ENCODE data around the gene DMAC1. TPM values are rescaled to one million over a fixed set of nuclear protein-coding genes. Genes with fewer than 3 reads are reported as not detected.

Gene DMAC1
- total RNA-seq, 1 experiment from 2014 or later, result 72.7 TPM

DNA sequence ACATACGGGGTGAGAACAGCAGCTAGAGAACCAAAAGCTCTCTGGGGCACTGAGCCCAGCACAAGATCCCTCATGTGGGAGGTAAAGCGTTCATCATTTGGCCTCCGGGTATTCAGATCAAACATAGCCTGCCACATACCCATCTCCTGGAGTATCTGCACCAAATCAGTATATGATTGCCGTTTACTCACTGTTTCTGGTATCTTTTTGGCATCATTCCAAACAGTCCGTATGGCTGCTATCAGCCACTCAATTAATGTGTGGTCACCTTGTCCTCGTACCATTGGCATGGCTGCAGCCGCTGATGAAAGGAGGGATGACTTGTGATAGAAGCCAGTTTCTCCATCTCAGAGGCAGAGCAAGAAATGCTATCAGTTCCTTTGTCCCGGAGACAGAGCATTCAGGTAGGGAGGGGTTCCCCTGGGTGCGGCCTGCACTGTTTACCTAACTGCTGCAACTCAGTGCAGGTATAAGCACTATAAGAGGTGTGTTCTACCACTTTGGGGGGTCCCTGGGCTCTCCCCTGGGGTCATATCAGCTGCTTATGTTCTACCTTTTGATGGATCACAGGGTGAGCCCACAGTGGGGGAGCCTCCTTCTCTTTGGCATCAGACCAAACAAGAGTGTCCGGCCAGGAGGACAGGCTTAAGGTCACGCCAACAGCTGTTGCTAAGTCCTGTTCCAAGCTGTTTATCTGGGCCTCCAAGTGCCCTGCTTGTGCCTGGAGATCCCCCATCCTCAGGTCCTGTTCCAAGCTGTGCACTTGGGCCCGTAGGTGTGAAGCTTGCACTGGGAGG is 9.4 kb downstream of the DMAC1 start:
- no peak overlapping the region for H2BK15ac ChIP-seq (ENCODE audit: low read depth, low read length)
- no peak overlapping the region for H2BK5ac ChIP-seq (ENCODE audit: insufficient read length, low read length)
- H3K27ac Mint-ChIP-seq, result no peak overlapping the region
- no peak overlapping the region for H4K8ac ChIP-seq (replicated peaks; ENCODE audit: insufficient read length, low read depth, low read length)
- H4K20me1 ChIP-seq (ENCODE audit: control insufficient read depth, insufficient read depth, insufficient read length), result no peaks in the 10 kb centered on the region
- no peak overlapping the region for H3K18ac ChIP-seq (ENCODE audit: insufficient read length, low read depth, low read length)
- H2BK20ac ChIP-seq (ENCODE audit: low read depth, low read length, poor library complexity, severe bottlenecking), result no peak overlapping the region
- H4K91ac ChIP-seq (ENCODE audit: insufficient read length, low read depth, low read length), result no peak overlapping the region
- no peak overlapping the region for H3K4me3 Mint-ChIP-seq
- H3K4ac ChIP-seq (ENCODE audit: low read depth, low read length), result no peak overlapping the region
- H3K23ac ChIP-seq (ENCODE audit: insufficient read length, low read depth, low read length), result no peak overlapping the region
- no peaks in the 10 kb centered on the region for H3K9me3 Mint-ChIP-seq
- no peak overlapping the region for H2AK5ac ChIP-seq (ENCODE audit: insufficient read length, low read length)
- no peaks in the 10 kb centered on the region for H3K79me2 ChIP-seq (ENCODE audit: insufficient read depth, low read length)
- no peaks in the 10 kb centered on the region for H3K79me1 ChIP-seq (ENCODE audit: insufficient read depth, low read depth, low read length, poor library complexity, severe bottlenecking)
- no peak for DNase-seq
- no peaks in the 10 kb centered on the region for H3K4me1 ChIP-seq (ENCODE audit: insufficient read depth, low read length)
- no peak overlapping the region for H2BK120ac ChIP-seq (ENCODE audit: low read depth, low read length, poor library complexity, severe bottlenecking)
- H3K56ac ChIP-seq (ENCODE audit: insufficient read length, low read depth, low read length), result no peak overlapping the region
- no peak overlapping the region for H2AFZ ChIP-seq (ENCODE audit: low read length)
- no peak overlapping the region for H3K27ac ChIP-seq (ENCODE audit: insufficient read length, low read depth, low read length)
- no peaks in the 10 kb centered on the region for H3K4me1 Mint-ChIP-seq
- no peaks in the 10 kb centered on the region for H3K27me3 Mint-ChIP-seq (ENCODE audit: low read depth)
- H3K14ac ChIP-seq (ENCODE audit: insufficient read depth, low read length), result no peak overlapping the region
- H3T11ph ChIP-seq (ENCODE audit: low read length), result no peak overlapping the region
- no peaks in the 10 kb centered on the region for H3K27me3 ChIP-seq (ENCODE audit: insufficient read depth, low read length)
- peaks cover 3 to 21% (median 11%) of the 10 kb centered on the region in 3 experiments; a peak in 5 of 7 replicates for H3K36me3 Mint-ChIP-seq (ENCODE audit: insufficient read depth in 1 of 3, low read depth in 3 of 3)
- H3K9ac ChIP-seq (ENCODE audit: extremely low read depth, insufficient read length, low read length), result no peak overlapping the region
- no CpG with 5 or more reads among the region's 12 CpGs for WGBS (ENCODE audit: extremely low coverage, insufficient read length, low lambda C conversion rate)
- no peak overlapping the region for H4K5ac ChIP-seq (ENCODE audit: insufficient read length, low read depth, low read length)
- no peaks in the 10 kb centered on the region for H3K9me3 ChIP-seq (ENCODE audit: control insufficient read depth, low read depth, low read length)
- no peak overlapping the region for H2BK12ac ChIP-seq (ENCODE audit: insufficient read length, low read depth, low read length)
- TF ChIP-seq, protein P1, sequence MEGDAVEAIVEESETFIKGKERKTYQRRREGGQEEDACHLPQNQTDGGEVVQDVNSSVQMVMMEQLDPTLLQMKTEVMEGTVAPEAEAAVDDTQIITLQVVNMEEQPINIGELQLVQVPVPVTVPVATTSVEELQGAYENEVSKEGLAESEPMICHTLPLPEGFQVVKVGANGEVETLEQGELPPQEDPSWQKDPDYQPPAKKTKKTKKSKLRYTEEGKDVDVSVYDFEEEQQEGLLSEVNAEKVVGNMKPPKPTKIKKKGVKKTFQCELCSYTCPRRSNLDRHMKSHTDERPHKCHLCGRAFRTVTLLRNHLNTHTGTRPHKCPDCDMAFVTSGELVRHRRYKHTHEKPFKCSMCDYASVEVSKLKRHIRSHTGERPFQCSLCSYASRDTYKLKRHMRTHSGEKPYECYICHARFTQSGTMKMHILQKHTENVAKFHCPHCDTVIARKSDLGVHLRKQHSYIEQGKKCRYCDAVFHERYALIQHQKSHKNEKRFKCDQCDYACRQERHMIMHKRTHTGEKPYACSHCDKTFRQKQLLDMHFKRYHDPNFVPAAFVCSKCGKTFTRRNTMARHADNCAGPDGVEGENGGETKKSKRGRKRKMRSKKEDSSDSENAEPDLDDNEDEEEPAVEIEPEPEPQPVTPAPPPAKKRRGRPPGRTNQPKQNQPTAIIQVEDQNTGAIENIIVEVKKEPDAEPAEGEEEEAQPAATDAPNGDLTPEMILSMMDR (conservative IDR thresholded peaks at IDR 0.05), result no peak
- no peaks in the 10 kb centered on the region for H3K23me2 ChIP-seq (ENCODE audit: insufficient read length, low read depth, low read length, poor library complexity, severe bottlenecking)
- no peak overlapping the region for H3K4me2 ChIP-seq (ENCODE audit: insufficient read depth, insufficient read length, low read length)

Data from H9 (cell line).